ENCODE results near the gene KIF19.
"Not testable (repeated sequence)": the region's sequence is repeated elsewhere in the genome, so short reads cannot be mapped to it uniquely, and the experiment has no call there.

KIF19 gene

DNA sequence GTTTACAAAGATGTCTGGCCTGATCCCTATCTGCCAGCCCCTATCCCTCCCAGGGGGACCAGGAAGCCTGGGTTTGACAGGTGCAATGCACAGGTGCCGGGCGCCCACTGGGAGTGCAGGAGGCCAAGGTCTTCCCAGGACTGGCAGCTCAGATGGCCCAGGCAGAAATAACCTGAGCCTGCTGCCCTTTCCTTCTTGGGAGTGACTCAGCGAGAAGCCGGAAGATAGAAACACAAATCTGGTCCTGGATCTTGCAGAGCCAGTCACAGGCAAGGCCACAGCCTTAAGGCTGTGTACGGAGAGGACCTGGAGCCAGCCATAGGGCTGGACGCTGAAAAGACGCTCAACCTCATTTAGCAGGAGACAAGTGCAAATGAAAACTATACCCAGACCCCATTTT is 69.0 kb downstream of the KIF19 start:
- Histone ChIP-seq H3K4me3 (ENCODE audit: low read depth in 1 of 2, low read length in 2 of 2) (no peak overlapping the region), H3K9me3 (ENCODE audit: control insufficient read depth in 1 of 2, low read length in 2 of 2) (no peaks in the 10 kb centered on the region), H3K27ac (ENCODE audit: low read length) (no peak overlapping the region), H3K27me3 (ENCODE audit: low read depth, low read length) (no peaks in the 10 kb centered on the region), H3K4me1 (ENCODE audit: control insufficient read depth in 1 of 2, insufficient read depth in 2 of 2, low read length in 2 of 2) (no peaks in the 10 kb centered on the region), H3K36me3 (ENCODE audit: control insufficient read depth in 1 of 2, insufficient read depth in 2 of 2, low read length in 2 of 2) (no peaks in the 10 kb centered on the region)

DNA sequence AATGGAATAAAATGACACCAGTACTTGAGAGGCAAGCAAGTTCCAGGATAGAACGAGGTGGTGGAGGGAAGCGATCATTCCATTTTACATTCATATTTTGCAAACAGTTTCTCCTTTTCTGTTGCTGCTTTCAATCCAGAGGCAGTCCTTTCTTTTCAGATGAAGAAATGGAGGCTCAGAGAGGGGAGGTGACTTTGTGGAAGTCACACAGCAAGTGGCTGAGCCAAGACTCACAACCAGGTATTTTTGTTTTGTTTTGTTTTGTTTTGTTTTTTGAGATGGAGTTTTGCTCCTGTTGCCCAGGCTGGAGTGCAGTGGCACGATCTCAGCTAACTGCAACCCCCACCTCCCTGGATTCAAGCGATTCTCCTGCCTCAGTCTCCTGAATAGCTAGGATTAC is 70.5 kb downstream of the KIF19 start:
- Histone ChIP-seq H3K27me3 (ENCODE audit: low read depth, low read length) (no peaks in the 10 kb centered on the region), H3K36me3 (ENCODE audit: control insufficient read depth in 1 of 2, insufficient read depth in 2 of 2, low read length in 2 of 2) (no peaks in the 10 kb centered on the region), H3K9me3 (ENCODE audit: control insufficient read depth in 1 of 2, low read length in 2 of 2) (no peaks in the 10 kb centered on the region), H3K4me1 (ENCODE audit: control insufficient read depth in 1 of 2, insufficient read depth in 2 of 2, low read length in 2 of 2) (no peaks in the 10 kb centered on the region), H3K27ac (ENCODE audit: low read length) (no peak overlapping the region), H3K4me3 (ENCODE audit: low read depth in 1 of 2, low read length in 2 of 2) (no peak overlapping the region)

DNA sequence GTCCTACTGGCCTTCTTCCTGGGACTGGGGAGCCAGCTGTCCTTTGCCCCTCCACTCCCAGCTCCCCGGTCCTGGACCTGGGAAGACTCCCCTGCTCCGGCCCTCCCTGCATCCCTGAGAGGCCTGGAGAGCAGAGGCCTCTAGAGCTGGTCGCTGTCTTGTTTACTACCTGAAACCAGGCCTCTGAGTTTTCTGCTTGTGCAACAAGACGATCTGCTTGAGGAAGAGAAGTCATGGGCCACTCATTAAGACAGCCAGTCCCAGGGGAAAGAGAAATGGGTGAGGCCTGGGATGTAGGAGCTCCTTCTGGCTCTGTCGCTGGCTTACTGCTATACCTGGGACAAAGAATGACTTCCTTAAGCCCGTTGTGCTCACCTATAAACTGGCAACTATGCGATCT is 76.0 kb downstream of the KIF19 start:
- Histone ChIP-seq H3K36me3 (ENCODE audit: control insufficient read depth in 1 of 2, insufficient read depth in 2 of 2, low read length in 2 of 2) (no peaks in the 10 kb centered on the region), H3K9me3 (ENCODE audit: control insufficient read depth in 1 of 2, low read length in 2 of 2) (no peaks in the 10 kb centered on the region), H3K4me3 (ENCODE audit: low read depth in 1 of 2, low read length in 2 of 2) (no peak overlapping the region), H3K27ac (ENCODE audit: low read length) (no peak overlapping the region), H3K27me3 (ENCODE audit: low read depth, low read length) (no peaks in the 10 kb centered on the region), H3K4me1 (ENCODE audit: control insufficient read depth in 1 of 2, insufficient read depth in 2 of 2, low read length in 2 of 2) (no peaks in the 10 kb centered on the region)

DNA sequence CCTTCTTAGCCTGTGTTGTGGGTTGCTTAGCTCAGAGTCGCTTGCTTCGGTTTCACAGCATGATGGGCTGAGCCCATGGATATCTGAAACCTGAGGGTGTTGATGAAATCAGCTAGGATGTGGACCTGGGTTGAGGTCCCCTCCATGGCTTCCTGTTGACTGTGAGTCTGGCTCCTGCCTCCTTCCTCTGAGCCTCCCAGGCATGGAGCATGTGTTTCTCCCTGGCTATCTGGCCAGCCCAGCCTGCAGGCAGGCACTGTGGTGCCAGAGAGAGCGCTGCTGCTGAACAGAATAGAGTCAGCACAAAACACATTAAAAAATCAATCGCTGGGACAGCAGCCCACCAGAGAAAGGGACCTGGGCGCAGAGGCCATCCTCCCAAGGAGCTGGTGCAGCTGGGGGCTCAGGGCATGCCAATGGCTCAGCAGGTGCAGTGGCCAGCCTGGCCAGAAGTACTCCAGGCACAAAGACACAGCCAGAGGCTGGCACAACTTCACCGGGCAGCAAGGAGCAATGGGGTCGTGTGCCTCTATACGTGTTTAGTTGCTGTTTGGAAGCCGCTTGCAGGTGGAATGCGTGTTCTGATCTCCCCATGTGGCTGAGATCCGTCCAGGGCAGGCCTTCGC is 77.6 kb downstream of the KIF19 start:
- Histone ChIP-seq H3K9me3 (ENCODE audit: control insufficient read depth in 1 of 2, low read length in 2 of 2) (no peaks in the 10 kb centered on the region), H3K27ac (ENCODE audit: low read length) (no peak overlapping the region), H3K27me3 (ENCODE audit: low read depth, low read length) (no peaks in the 10 kb centered on the region), H3K36me3 (ENCODE audit: control insufficient read depth in 1 of 2, insufficient read depth in 2 of 2, low read length in 2 of 2) (no peaks in the 10 kb centered on the region), H3K4me3 (ENCODE audit: low read depth in 1 of 2, low read length in 2 of 2) (no peak overlapping the region), H3K4me1 (ENCODE audit: control insufficient read depth in 1 of 2, insufficient read depth in 2 of 2, low read length in 2 of 2) (no peaks in the 10 kb centered on the region)

DNA sequence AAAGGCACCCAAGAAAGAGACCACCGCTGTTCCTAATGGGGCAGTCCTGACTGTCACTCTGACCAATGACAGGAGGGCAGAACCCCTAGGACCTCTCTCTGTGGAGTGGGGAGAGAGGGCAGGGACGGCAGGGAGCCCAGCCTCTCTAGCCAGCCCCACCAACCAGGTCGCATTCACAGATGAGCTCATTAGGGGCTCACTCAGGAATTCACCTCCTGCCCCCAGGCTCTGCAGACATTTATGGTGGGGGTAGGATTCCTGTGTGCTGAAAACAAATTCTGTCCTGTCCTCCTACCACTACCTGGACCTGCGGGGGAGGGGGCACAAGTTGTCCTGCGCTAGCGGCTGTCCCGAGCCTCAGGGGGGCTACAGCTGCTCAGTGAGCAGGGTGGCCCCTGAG is 78.2 kb downstream of the KIF19 start:
- Histone ChIP-seq H3K4me3 (ENCODE audit: low read depth in 1 of 2, low read length in 2 of 2) (no peak overlapping the region), H3K27me3 (ENCODE audit: low read depth, low read length) (no peaks in the 10 kb centered on the region), H3K4me1 (ENCODE audit: control insufficient read depth in 1 of 2, insufficient read depth in 2 of 2, low read length in 2 of 2) (no peaks in the 10 kb centered on the region), H3K27ac (ENCODE audit: low read length) (no peak overlapping the region), H3K9me3 (ENCODE audit: control insufficient read depth in 1 of 2, low read length in 2 of 2) (no peaks in the 10 kb centered on the region), H3K36me3 (ENCODE audit: control insufficient read depth in 1 of 2, insufficient read depth in 2 of 2, low read length in 2 of 2) (no peaks in the 10 kb centered on the region)

DNA sequence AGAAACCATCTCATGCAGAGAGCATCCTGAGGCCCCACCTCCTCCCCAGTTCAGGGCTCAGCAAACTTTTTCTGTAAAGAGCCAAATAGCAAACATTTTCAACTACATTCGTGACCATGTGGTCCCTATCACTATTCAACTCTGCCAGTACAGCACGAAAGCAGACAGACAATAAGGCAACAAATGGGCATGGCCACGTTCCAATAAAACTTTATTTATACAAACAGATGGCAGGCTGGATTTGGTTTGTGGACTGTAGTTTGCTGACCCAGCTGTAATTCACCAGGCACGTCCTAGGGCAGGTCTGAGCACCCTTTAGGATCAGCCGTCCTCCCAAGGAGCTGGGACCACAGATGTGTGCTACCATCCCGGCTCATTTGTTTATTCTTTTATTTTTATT is 78.8 kb downstream of the KIF19 start:
- H3K4me1 ChIP-seq (ENCODE audit: control insufficient read depth in 1 of 2, insufficient read depth in 2 of 2, low read length in 2 of 2) = no peaks in the 10 kb centered on the region

DNA sequence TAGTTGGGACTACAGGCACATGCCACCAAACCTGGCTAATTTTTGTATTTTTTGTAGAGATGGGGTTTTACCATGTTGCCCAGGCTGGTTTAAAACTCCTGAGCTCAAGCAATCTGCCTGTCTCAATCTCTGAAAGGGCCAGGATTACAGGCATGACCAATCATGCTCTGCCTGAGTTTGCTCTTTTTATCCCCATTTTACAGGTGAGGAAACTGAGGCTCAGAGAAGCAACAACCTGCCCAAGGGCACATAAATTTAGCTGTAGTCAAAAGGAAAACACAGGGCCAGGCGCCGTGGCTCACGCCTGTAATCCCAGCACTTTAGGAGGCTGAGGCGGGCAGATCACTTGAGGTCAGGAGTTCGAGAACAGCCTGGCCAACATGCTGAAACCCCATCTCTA is 79.3 kb downstream of the KIF19 start:
- H3K9me3 ChIP-seq (ENCODE audit: control insufficient read depth in 1 of 2, low read length in 2 of 2); H3K27ac ChIP-seq (ENCODE audit: low read length); H3K27me3 ChIP-seq (ENCODE audit: low read depth, low read length); H3K4me1 ChIP-seq (ENCODE audit: control insufficient read depth in 1 of 2, insufficient read depth in 2 of 2, low read length in 2 of 2); H3K4me3 ChIP-seq (ENCODE audit: low read depth in 1 of 2, low read length in 2 of 2); H3K36me3 ChIP-seq (ENCODE audit: control insufficient read depth in 1 of 2, insufficient read depth in 2 of 2, low read length in 2 of 2): not testable (repeated sequence)

More for the DNA sequence above, 78.8 kb downstream of the KIF19 start:
- H3K9me3 ChIP-seq (ENCODE audit: control insufficient read depth in 1 of 2, low read length in 2 of 2) = no peaks in the 10 kb centered on the region
- no peaks in the 10 kb centered on the region for H3K27me3 ChIP-seq (ENCODE audit: low read depth, low read length)
- H3K27ac ChIP-seq (ENCODE audit: low read length) = no peak overlapping the region
- H3K36me3 ChIP-seq (ENCODE audit: control insufficient read depth in 1 of 2, insufficient read depth in 2 of 2, low read length in 2 of 2) = no peaks in the 10 kb centered on the region
- H3K4me3 ChIP-seq (ENCODE audit: low read depth in 1 of 2, low read length in 2 of 2) = no peak overlapping the region
